Cardiac septum (tissue), 1 donor: ENCODE results near the gene ZNF865. TPM values are rescaled to one million over a fixed set of nuclear protein-coding genes. Genes with fewer than 3 reads are reported as not detected.

Source experiments
- DNase-seq: peaks from one replicate; pipeline ENCODE4 v3.0.0-alpha.2; 2020; ENCODE audit warnings: low spot score
- intact Hi-C: fragments of 100-400 bp; cut with DNase I; formaldehyde crosslinking; loops from one replicate; pipeline ENCODE4 v1.14.0; 2022
- total RNA-seq: library from RNA; stranded (reverse); fragmentation: NEBNext Ultra II Directional; extraction: Animal tissue kit (Norgen Biotek cat#: 25700); gene quantifications from one replicate; pipeline ENCODE4 v1.2.1, GENCODE V29; 2021
- donor health status: DM: no; HTN: no; CAD: no.

Gene ZNF865
- total RNA-seq, 1 donor from 2014 or later, result 15.7 TPM

DNA sequence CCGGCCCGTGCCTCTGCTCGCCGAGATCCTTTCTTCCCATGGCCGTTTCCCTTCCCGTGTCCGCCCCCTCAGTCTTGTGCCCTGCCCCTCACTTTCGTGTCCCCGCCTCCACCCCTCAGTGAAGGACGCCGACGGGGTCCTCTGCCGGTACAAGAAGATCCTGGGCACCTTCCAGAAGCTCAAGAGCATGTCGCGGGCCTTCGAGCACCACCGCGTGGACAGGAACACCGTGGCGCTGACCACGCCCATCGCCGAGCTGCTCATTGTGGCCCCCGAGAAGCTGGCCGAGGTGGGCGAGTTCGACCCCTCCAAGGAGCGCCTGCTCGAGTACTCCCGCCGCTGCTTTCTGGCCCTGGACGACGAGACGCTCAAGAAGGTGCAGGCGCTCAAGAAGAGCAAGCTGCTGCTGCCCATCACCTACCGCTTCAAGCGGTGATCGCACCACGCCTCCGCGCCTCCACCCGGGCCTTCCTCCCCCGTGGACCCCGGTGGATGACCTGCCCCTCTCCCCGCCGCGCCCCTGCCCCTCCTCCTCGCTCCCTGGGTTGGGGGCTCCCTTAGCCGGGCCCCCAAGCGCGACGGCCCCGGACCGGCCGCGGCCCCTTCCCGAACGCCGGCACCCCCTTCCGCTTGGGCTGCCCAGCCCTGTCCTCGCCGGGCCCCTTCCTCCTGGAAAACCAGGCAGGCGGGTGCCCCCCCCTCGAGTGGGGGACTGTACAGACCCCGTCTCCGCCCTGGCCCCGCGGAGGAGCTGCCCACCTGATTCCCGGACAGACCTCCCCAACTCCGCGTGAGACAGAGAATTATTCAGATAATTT, 47.1 kb downstream of the ZNF865 start:
- intact Hi-C loops, result no loop called here
- DNase-seq, result no peak

DNA sequence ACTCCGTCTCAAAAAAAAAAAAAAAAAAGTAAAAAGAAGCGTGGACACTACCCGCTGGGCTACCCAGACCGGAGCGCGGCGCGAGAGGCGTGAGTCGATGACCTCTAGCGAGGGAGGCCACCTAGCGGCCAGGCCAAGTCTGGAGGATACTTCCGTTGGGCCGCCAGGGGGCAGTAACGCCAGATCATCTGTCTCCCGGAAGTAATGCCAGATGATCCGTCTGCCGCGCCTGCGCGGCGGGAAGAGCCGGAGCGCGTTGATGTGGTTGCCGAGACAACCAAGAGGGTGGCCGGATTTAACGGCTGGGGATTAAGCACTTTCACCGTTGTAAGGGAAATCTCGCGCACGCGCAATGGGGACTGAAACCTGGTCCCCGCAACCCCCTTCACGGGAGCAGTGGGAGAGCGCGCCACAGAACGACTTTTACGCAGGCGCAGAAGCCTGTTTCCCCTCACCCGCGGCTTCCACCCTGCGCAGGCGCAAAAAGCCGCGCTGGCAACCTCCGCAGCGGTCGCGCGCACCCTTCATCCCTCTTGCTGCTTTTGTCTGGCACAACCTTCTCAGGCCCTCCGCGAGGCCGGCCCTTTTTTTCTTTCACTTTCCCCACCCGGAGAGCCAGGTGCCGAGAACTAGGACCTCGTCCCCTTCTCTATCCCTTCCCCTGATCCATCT, 48.3 kb downstream of the ZNF865 start:
- DNase-seq, result peak; percentile 98
- intact Hi-C loops, result no loop called here

DNA sequence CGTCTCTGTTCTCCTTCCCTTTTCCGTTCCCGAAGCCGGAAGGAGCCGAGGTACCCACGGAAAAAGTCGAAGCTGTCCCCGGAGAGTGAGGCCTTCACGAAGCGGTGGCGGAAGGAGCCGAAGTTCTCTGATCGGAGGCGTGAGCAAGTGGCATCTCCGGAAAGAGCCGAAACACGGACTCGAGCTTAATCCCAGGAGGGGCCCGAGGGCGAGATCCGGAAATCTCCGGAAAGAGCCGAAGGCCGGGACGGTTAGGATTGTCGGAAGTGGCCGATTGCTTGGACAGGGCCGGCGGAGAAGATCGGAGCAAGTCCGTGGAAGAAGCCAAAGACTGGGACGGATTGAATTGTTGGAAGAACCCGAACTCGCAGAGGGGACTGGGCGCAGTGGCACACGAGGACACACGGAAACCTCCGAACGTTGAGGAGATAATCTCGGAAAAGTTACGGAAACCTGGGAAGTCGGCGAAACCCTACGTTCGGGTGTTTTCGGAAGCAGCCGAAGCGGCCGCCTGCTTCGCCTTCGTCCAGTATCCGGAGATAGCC, 48.9 kb downstream of the ZNF865 start:
- peak; percentile 99 for DNase-seq
- intact Hi-C loops, result no loop called here

DNA sequence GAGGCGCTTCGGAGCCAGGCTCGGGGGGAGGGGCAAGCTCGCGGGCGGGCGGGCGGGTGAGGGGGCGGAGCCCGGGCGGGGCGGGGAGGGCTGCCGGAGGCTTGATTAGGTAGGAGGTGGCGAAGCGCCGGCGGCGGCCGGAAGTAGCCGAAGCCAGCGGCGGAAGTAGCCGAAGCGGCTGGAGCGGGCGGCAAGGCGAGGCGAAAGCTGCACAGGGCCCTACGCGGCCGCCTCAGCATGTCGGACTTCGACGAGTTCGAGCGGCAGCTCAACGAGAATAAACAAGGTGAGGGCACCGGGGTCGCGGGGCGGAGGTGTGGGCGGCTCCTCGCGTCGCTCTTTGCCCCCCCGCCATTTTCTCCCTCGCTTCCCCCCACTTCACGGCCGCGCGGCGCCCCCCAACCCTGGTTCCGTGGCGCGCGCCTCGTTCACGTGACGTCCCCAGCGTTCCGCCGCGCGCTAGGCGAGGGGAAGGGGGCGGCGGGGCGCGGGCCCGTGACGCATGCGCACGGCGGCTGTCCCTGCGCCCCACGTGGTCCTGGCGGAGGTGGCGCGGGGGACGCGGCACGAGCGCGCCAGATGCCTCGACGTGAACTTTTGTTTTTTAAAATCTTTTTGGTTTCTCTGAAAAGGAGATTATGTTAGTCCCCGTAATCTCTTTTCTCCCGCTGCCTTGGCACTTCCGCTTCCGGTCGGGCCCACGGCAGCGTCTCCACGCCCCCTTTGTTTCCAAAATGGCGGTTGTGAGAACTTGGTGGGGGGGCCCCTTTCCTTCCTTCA, 49.6 kb downstream of the ZNF865 start, which contains the start of gene U2AF2:
U2AF2 (plus strand) TSS at position 168 of the 780 bp plus-strand sequence; CDS start at position 238, 70 bp downstream.
- intact Hi-C loops, result no loop called here
- peak; percentile 99 for DNase-seq

- intact Hi-C loops, result no loop called here
- no peak for DNase-seq
Measured at GRCh38 chr19:55655648-55656040, 50.2 kb downstream of the ZNF865 start.

- intact Hi-C loops, result no loop called here
Measured at GRCh38 chr19:55656552-55656951, 51.1 kb downstream of the ZNF865 start.

GRCh38 chr19:55656988-55657747, 51.7 kb downstream of the ZNF865 start:
- intact Hi-C loops, result no loop called here
- DNase-seq, result no peak

More at GRCh38 chr19:55656552-55656951, 51.1 kb downstream of the ZNF865 start:
- no peak for DNase-seq

DNA sequence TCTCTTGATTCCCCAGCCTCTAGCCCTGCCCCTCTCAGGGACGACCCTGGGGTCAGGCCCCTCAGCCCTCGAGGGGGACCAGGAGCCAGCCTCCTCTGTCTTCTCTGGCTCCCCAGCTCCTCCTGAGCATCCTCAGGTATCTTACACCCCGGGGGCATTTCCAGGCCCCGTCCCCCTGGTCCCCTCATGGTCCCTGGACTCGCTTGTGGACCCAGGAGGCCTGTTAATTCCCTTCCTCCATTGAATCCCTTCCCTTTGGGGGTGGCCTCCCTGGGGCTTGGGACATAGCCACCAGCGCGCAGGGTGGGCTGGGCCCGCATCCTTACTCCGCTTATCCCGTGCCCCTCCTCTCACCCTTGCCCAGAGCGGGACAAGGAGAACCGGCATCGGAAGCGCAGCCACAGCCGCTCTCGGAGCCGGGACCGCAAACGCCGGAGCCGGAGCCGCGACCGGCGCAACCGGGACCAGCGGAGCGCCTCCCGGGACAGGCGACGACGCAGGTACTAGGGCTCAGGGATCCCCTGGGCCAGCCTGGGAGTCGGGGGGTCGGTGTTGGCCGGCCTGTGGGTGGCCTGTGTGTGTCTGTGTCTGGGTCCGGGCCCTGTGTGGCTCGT, 53.5 kb downstream of the ZNF865 start:
- no peak for DNase-seq
- intact Hi-C loops, result no loop called here

GRCh38 chr19:55659822-55660221, 54.4 kb downstream of the ZNF865 start:
- DNase-seq, result no peak
- intact Hi-C loops, result no loop called here

GRCh38 chr19:55660404-55660803, 55.0 kb downstream of the ZNF865 start:
- no peak for DNase-seq
- intact Hi-C loops, result no loop called here

DNA sequence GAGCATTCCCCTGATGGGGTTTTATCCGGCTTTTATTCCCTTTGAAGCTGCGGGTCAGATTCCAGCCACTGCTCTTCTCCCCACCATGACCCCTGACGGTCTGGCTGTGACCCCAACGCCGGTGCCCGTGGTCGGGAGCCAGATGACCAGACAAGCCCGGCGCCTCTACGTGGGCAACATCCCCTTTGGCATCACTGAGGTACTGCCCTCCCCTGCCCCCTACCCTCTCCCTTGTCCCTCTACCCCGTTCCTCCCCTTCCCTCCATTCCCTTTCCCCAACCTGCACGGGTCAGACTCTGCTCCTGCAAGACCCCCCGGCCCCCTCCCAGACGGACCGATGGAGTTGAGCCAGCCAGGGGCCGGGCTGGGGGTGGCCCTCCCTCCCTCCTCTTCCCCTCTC, 55.5 kb downstream of the ZNF865 start:
- intact Hi-C loops, result no loop called here
- DNase-seq, result no peak

GRCh38 chr19:55661826-55662225, 56.4 kb downstream of the ZNF865 start:
- intact Hi-C loops, result no loop called here

DNA sequence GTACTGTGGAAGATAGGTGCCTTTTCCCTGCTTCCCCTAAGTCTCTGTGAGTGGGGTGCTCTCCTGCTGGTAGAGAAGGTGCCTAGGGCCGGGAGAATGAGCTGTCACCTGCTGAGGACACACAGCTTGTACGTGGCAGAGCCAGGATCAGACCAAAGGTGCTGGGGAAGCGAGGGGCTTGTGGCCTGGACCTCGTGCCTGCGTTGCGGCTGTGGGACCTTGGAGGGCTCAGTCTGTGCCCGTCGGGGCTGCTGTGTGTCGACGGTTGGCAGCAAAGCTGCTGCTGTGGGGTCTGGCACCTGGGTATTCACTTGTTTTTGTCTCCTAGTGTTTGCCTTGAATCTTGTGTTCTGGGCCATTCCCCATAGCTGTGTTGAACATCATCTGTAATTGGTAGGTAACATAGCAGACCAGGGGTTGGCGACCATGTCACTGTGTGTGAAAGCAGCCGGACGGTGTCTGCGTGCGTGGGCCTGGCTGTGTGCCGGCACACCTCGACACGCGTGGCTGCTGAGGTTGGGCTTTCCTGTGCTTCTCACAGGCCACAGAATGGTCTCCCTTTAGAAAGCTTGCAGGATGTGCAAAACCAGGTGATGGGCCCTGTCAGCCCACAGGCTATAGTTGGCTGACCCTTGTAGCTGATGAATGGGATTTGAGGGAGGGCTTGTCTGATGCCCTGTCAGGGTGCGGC, 58.5 kb downstream of the ZNF865 start:
- intact Hi-C loops, result no loop called here

More at GRCh38 chr19:55661826-55662225, 56.4 kb downstream of the ZNF865 start:
- DNase-seq, result no peak

GRCh38 chr19:55666343-55667005, 61.0 kb downstream of the ZNF865 start:
- intact Hi-C loops, result no loop called here

More for the DNA sequence above, 58.5 kb downstream of the ZNF865 start:
- no peak for DNase-seq

More at GRCh38 chr19:55666343-55667005, 61.0 kb downstream of the ZNF865 start:
- no peak for DNase-seq
